HG02938 (cell line): ENCODE measurements around the gene HOXA4.

Experiments used
- ATAC-seq: cut with Tn5 transposase; IDR thresholded peaks from one replicate; pipeline ENCODE4 v1.9.1; 2021; ENCODE audit warnings: mild to moderate bottlenecking, moderate library complexity; ENCODE audit not compliant: unreplicated experiment

Gene HOXA4

DNA sequence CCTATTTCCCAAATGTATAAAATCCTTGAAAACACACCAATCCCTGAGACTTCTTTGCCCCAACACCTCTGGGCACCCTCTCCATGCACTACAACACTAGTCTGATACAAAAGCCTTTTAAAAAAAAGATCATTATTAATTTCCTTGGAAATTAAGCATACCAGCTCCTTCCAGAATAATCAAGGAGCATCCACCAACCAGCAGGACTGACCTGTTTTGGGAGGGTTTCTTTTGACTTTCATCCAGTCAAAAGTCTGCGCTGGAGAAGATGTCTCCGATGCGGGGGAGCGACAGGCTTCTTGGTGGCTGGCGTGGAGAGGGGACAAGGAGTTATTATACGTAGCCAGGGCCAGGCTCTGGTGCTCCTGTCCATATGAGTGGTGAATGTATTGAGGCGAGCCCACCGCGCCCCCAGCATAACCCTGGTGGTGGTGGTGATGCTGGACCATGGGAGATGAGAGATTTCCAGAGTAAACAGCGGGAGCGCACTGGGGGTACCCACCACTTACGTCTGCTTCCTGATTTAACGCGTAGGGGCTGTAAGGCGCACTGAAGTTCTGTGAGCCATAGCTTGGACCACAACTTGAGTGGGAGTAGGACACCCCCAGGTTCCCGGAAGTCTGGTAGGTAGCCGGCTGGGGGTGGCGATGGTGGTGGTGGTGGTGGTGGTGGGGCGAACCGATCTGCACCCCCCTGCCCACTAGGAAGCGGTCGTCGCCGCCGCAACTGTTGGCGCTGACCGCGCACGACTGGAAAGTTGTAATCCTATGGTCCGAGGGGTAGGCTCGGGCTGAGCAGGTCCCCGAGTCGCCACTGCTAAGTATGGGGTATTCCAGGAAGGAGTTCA is 35.3 kb downstream of the HOXA4 start:
- ATAC-seq: peak; percentile 4

DNA sequence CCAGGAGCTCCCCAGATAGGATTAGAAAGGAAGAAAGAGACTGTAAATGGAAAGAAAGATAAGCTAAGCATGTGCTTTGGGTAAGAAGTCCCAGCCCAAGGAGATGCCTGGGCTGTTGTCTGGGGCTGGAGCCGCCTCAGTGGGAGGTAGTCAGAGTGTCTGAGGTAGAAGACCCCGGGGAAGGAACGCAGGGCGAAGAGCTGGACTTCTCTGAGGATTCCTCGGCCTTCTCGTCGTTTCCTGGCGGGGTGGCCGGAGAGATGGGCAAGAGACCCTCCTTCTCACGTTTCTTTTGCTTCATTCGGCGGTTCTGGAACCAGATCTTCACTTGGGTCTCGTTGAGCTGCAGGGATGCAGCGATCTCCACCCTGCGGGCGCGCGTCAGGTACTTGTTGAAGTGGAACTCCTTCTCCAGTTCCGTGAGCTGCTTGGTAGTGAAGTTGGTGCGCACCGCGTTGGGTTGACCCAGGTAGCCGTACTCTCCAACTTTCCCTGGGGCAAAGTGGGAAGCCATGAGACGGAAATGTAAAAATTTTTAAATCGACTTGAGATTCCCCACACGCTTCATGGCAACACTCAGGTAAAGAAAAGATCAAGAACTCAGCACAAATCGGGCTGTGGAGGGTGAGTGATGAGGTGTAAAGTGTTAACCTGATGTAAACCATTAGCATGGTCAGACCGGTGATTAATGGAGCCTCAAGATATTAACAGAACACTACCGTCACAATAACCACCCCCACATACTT is 36.1 kb downstream of the HOXA4 start:
- no peak for ATAC-seq

GRCh38 chr7:27093184-27093895 is 37.2 kb downstream of the HOXA4 start:
- no peak for ATAC-seq

- no peak for ATAC-seq
Measured at GRCh38 chr7:27092819-27093110, 37.8 kb downstream of the HOXA4 start.

DNA sequence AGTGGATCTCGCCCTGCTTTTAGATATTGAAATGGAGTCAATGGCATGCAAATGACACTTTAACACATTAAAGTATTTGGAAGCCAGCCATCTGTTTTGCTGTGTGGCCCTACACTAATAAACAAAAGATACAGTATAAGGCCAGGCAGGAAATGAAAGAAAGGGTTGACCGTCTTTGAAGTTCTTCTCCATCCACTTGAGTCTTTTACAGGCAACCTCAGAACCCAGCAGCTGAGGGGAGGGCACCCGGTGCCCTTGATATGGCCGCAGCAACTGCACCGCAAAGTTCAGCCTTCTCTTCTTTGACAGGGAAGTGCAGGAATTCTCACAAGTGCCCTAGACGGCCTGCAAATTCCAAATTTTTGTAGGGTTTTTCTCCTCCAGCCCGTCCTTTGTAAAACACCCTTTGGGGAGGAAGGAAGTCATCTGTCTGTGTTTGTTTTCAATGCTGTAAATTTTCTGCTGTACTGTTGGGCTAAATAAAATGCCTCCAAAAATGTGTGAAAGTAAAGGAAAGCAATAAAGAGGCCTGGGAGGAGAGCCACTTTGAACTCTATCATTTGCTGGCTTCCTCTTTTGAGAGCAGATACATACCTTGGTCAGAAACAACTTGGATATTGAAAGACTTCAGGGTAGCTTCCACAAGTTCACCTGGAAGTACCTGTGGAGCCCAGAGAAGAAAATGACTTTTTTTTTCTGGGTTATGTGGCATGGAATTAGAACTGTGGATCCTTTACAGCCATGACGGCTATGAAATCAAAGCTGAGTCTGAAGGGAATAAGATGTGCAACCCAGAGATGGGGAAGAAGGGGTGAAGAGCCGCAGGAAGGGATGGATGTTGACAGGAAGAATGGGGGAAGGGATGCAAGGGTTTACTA is 38.4 kb downstream of the HOXA4 start:
- ATAC-seq: no peak

DNA sequence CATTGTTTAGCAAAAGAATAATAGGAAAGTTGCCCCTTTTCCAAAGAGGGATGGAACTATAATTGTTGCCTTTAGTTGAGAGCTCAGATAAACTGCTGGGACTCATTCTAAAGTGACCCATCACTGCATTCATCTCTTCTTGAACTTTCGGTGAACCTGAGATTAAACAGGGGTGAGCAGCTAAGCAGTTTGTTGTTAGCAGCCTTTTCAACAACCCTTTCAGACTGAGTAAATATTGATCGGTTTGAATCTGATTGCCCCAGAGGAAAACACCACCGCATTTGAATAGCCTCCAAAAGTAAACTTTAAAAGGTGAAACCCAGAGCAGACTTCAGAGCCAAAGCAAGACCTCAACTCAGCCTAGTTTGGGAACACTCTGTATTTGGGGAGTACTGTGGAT is 39.5 kb downstream of the HOXA4 start:
- ATAC-seq: no peak

DNA sequence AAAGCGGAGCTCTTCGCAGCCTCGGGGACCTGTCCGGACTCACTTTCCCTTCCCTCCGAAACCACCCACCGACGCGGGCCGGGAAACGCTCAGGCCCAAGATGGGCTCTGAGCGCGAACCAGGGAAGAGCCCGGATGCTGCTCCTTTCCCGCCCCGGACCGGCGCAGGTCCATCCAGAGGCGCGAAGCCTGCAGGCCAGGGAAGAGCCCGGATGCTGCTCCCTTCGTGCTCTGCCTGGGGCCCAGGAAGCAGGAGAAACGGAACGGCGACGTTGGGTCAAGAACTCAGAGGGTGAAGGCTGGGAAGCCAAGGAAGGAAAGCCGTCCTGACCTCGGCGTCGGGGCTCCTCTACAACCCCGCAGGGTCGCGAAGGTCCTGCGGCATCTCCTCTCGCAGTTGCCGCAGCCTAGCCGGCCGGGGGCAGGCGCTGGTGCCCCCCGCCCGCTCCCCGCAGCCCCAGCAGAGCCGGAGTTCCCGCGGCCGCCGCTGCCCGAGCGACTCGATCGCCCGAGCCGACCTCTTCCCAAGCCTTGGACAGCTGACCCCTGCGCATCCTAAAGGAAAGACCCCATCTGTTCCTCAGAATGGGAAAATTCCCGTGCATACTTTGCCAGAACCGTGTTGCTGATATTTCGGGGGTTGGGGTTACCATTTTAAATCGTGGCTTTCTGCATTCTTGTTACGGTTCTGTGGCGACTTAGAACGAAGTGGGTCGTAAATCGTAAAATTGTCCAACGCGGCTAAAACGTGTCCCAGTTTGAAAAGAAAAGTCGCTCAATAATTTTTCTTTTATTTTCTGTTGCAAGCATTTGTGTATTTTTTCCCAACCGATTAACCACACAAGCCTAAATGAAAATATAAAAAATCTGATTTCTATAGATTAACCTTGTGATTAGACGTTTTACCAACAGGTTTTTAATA is 42.3 kb downstream of the HOXA4 start:
- ATAC-seq: no peak

DNA sequence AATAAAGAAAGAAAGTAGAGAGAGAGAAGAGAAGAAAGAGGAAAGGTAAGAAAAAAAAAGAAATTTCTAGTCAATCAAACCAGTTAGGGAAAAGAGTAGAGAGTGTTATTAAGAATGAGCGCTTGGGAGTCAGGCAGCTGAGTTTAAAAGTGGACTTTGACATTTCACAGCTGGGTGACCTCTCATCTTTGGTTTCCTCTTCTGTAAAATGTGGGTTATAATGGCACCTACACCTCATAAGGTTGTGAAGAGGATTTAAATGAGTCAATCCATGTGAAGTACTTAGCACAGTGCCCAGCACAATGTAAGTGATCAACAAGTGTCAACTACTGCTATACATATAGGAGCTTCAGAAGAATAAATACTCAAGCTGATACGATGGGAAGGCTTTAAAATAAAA is 46.9 kb downstream of the HOXA4 start:
- ATAC-seq: peak; percentile 88

GRCh38 chr7:27082171-27082570 is 48.4 kb downstream of the HOXA4 start:
- ATAC-seq: no peak

- ATAC-seq: no peak
Measured at GRCh38 chr7:27080844-27081436, 49.6 kb downstream of the HOXA4 start.

DNA sequence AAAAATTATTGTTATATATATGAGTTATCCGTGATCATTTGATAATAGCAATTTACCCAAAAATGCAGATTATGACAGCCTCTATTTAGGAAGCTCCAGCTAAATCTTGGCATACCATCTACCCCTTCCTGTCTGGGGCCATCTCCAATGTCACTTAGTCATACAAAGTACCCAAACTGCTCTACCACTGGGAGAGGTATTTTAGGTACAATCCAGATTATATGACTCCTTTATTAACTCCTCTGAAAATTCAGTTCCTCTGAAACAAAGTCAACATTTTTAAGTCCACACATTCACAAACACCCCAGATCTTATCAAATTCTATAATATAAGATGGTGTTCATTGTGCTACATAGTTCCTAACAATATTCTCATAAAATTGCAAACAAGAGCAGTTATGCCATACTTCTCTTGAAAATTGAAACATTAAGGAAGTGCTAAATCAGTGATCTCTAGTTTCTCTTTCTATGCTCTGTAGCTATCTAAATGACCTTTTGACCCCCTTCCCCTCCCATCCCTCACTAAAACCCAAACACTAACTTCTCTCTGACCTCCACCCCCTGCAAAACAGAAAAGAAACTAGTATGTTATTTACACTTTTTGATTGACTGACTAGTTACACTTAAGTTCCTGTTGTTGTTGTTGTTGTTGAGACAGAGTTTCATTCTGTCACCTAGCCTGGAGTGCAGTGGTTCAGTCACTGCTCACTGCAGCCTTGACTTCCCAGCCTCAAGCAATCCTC is 51.2 kb downstream of the HOXA4 start:
- no peak for ATAC-seq

DNA sequence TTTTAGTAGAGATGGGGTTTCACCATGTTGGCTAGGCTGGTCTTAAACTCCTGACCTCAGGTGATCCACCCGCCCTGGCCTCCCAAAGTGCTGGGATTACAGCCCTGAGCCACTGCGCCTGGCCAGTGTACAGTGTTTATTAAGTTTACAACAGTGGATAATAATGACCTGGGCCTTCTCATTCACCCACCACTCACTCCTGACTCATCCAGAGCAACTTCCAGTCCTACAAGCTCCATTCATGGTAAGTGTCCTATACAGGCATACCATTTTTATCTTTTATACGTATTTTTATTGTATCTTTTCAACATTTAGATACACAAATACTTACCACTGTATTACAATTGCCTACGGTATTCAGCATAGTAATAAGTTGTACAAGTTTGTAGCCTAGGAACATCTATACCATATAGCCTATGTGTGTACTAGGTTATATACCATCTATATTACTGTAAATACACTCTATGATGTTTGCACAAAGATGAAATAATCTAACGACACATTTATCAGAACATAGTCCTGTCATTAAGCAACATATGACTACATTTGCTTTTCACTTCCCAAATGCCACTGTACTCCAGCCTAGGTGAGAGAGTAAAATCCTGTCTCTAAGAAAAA is 51.8 kb downstream of the HOXA4 start:
- no peak for ATAC-seq
